OCI-LY7 (cell line): ENCODE measurements around the gene TMEM266.

Source experiments
- CTCF ChIP-seq: fragments of 200-600 bp; sonication (generic); conservative IDR thresholded peaks from 2 replicates; pipeline ENCODE4 v1.5.1; 2014; ENCODE audit warnings: mild to moderate bottlenecking, antibody characterized with exemption, low read length, moderate library complexity, mixed read lengths
- EZH2phosphoT487 ChIP-seq: fragments of 200-600 bp; sonication (generic); IDR thresholded peaks from 2 replicates; pipeline ENCODE4 v1.6.1; 2018; ENCODE audit warnings: low read depth, borderline replicate concordance, mild to moderate bottlenecking, mixed run types, antibody characterized with exemption, low read length, moderate library complexity, mixed read lengths

GRCh38 chr15:76189106-76189505 lies 129.3 kb downstream of the TMEM266 start:
- TF ChIP-seq CTCF (no peak), EZH2phosphoT487 (no peak)
